ENCODE measurements around the gene OR14K1. TPM values are rescaled to one million over a fixed set of nuclear protein-coding genes. Genes with fewer than 3 reads are reported as not detected.

The OR14K1 gene
- polyA plus RNA-seq, 1 donor (not counting 4 experiments of a cell fraction or from before 2014, with no cell fraction given) = not detected

GRCh38 chr1:247713753-247714152 lies 24.7 kb upstream of the OR14K1 start:
- H3K9me3 ChIP-seq (ENCODE audit: control insufficient read depth, low read depth, low read length) = peaks cover 2% of the 10 kb centered on the region
- TF ChIP-seq EZH2 (IDR thresholded peaks at IDR 0.05; ENCODE audit: low read length) = no peak
- TF ChIP-seq, protein P1, sequence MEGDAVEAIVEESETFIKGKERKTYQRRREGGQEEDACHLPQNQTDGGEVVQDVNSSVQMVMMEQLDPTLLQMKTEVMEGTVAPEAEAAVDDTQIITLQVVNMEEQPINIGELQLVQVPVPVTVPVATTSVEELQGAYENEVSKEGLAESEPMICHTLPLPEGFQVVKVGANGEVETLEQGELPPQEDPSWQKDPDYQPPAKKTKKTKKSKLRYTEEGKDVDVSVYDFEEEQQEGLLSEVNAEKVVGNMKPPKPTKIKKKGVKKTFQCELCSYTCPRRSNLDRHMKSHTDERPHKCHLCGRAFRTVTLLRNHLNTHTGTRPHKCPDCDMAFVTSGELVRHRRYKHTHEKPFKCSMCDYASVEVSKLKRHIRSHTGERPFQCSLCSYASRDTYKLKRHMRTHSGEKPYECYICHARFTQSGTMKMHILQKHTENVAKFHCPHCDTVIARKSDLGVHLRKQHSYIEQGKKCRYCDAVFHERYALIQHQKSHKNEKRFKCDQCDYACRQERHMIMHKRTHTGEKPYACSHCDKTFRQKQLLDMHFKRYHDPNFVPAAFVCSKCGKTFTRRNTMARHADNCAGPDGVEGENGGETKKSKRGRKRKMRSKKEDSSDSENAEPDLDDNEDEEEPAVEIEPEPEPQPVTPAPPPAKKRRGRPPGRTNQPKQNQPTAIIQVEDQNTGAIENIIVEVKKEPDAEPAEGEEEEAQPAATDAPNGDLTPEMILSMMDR (optimal IDR thresholded peaks at IDR 0.05 in 1 of 3, IDR thresholded peaks at IDR 0.05 in 1 of 3, conservative IDR thresholded peaks at IDR 0.05 in 1 of 3; ENCODE audit: extremely low read depth in 1 of 3, insufficient read depth in 2 of 3, low read length in 3 of 3) = no peak
- dilution Hi-C loops (cut with MboI; ENCODE audit: extremely low pct_ligation_motif_present, low sequenced_read_pairs) = no loop called here
- H3K36me3 ChIP-seq (ENCODE audit: control insufficient read depth in 2 of 2, extremely low read depth in 1 of 2, insufficient read depth in 2 of 2, low read length in 2 of 2) = no peaks in the 10 kb centered on the region
- H3K9ac ChIP-seq (ENCODE audit: control insufficient read depth, extremely low read depth, insufficient read depth, low read length) = no peak overlapping the region
- no peak for DNase-seq (ENCODE audit: low read depth, low spot score)
- H3K9me1 ChIP-seq (ENCODE audit: control insufficient read depth, extremely low read depth, insufficient read depth, low read length) = no peaks in the 10 kb centered on the region
- FAIRE-seq = no peak
- H2AFZ ChIP-seq (ENCODE audit: control insufficient read depth, low read length) = no peak overlapping the region
- no peak overlapping the region for H3K4me3 ChIP-seq (ENCODE audit: control insufficient read depth in 2 of 3, extremely low read depth in 1 of 3, insufficient read depth in 2 of 3, low read depth in 1 of 3, low read length in 3 of 3)
- no peaks in the 10 kb centered on the region for H3K79me2 ChIP-seq (ENCODE audit: control insufficient read depth, insufficient read depth, low read length)
- H4K20me1 ChIP-seq (ENCODE audit: control insufficient read depth, extremely low read depth, insufficient read depth, low read length) = no peaks in the 10 kb centered on the region
- no peaks in the 10 kb centered on the region for H3K4me1 ChIP-seq (ENCODE audit: control insufficient read depth, extremely low read depth, insufficient read depth, low read length)
- no peak overlapping the region for H3K27ac ChIP-seq (ENCODE audit: control insufficient read depth, insufficient read depth, low read length)
- no peaks in the 10 kb centered on the region for H3K27me3 ChIP-seq (ENCODE audit: control insufficient read depth, extremely low read depth, insufficient read depth, low read length)
- H3K4me2 ChIP-seq (ENCODE audit: control insufficient read depth, extremely low read depth, insufficient read depth, low read depth, low read length) = no peak overlapping the region

- no peak within 1 kb of the TSS for H3K9ac ChIP-seq (ENCODE audit: control insufficient read depth, extremely low read depth, insufficient read depth, low read length)
- H3K9me1 ChIP-seq (ENCODE audit: control insufficient read depth, extremely low read depth, insufficient read depth, low read length) = no peaks in the 10 kb centered on the region
- dilution Hi-C loops (cut with MboI; ENCODE audit: extremely low pct_ligation_motif_present, low sequenced_read_pairs) = no loop called here
- no peaks in the 10 kb centered on the region for H4K20me1 ChIP-seq (ENCODE audit: control insufficient read depth, extremely low read depth, insufficient read depth, low read length)
- no peak for FAIRE-seq
- no peak for DNase-seq (ENCODE audit: low read depth, low spot score)
- H3K4me3 ChIP-seq (ENCODE audit: control insufficient read depth in 2 of 3, extremely low read depth in 1 of 3, insufficient read depth in 2 of 3, low read depth in 1 of 3, low read length in 3 of 3) = no peak within 1 kb of the TSS
- no peak within 1 kb of the TSS for H3K27ac ChIP-seq (ENCODE audit: control insufficient read depth, insufficient read depth, low read length)
- H3K36me3 ChIP-seq (ENCODE audit: control insufficient read depth in 2 of 2, extremely low read depth in 1 of 2, insufficient read depth in 2 of 2, low read length in 2 of 2) = no peaks in the 10 kb centered on the region
- peaks cover 4% of the 10 kb centered on the region for H3K9me3 ChIP-seq (ENCODE audit: control insufficient read depth, low read depth, low read length)
- no peaks in the 10 kb centered on the region for H3K4me1 ChIP-seq (ENCODE audit: control insufficient read depth, extremely low read depth, insufficient read depth, low read length)
- no peaks in the 10 kb centered on the region for H3K79me2 ChIP-seq (ENCODE audit: control insufficient read depth, insufficient read depth, low read length)
- no peak within 1 kb of the TSS for H3K4me2 ChIP-seq (ENCODE audit: control insufficient read depth, extremely low read depth, insufficient read depth, low read depth, low read length)
- no peak within 1 kb of the TSS for H2AFZ ChIP-seq (ENCODE audit: control insufficient read depth, low read length)
- H3K27me3 ChIP-seq (ENCODE audit: control insufficient read depth, extremely low read depth, insufficient read depth, low read length) = no peaks in the 10 kb centered on the region
- TF ChIP-seq, protein P1 (optimal IDR thresholded peaks at IDR 0.05 in 1 of 3, IDR thresholded peaks at IDR 0.05 in 1 of 3, conservative IDR thresholded peaks at IDR 0.05 in 1 of 3; ENCODE audit: extremely low read depth in 1 of 3, insufficient read depth in 2 of 3, low read length in 3 of 3) = no peak
- TF ChIP-seq EZH2 (IDR thresholded peaks at IDR 0.05; ENCODE audit: low read length) = no peak
Measured at GRCh38 chr1:247716546-247716945, 21.9 kb upstream of the OR14K1 start, which contains the start of gene OR6F1. TSS of gene OR6F1 (minus strand) at chr1:247716646. CDS start at chr1:247712755, 3,891 bp downstream.
